Keratinocyte (primary cell): Measurements from ENCODE around the gene CACNA1E. TPM values are rescaled to one million over a fixed set of nuclear protein-coding genes. Genes with fewer than 3 reads are reported as not detected.

Source experiments
- DNase-seq: peaks from one replicate; pipeline ENCODE4 v3.0.0-alpha.2; 2011; ENCODE audit warnings: low read depth, missing footprints, low spot score
- FAIRE-seq: peaks from 2 replicates; lab custom pipeline; 2011; peaks lifted over from hg19 to GRCh38; lab: Jason Lieb, UNC
- H2AFZ ChIP-seq: 2 replicates; pipeline ENCODE4 v1.6.0; 2012; ENCODE audit warnings: low read length, control low read depth, inconsistent platforms; ENCODE audit not compliant: control insufficient read depth
- H3K27ac ChIP-seq: 2 replicates; pipeline ENCODE4 v1.5.1; 2011; ENCODE audit warnings: low read length; ENCODE audit not compliant: control insufficient read depth, insufficient read depth
- H3K27me3 ChIP-seq: 3 replicates; pipeline ENCODE4 v1.6.0; 2011; ENCODE audit warnings: low read length; ENCODE audit not compliant: control insufficient read depth, insufficient read depth; ENCODE audit errors: extremely low read depth
- H3K36me3 ChIP-seq, 2 experiments: 2 replicates in 1 of 2; 3 replicates in 1 of 2; pipeline ENCODE4 v1.5.1; 2011; ENCODE audit warnings: low read length in 2 of 2, mild to moderate bottlenecking in 1 of 2; ENCODE audit not compliant: control insufficient read depth in 2 of 2, insufficient read depth in 2 of 2; ENCODE audit errors: extremely low read depth in 1 of 2
- H3K4me1 ChIP-seq: 3 replicates; pipeline ENCODE4 v1.5.1; 2011; ENCODE audit warnings: low read length; ENCODE audit not compliant: control insufficient read depth, insufficient read depth; ENCODE audit errors: extremely low read depth
- H3K4me2 ChIP-seq: 3 replicates; pipeline ENCODE4 v1.6.0; 2011; ENCODE audit warnings: low read depth, low read length; ENCODE audit not compliant: control insufficient read depth, insufficient read depth; ENCODE audit errors: extremely low read depth
- H3K4me3 ChIP-seq, 3 experiments: fragments of 200-600 bp in 1 of 3; sonication (generic) in 1 of 3; 2 replicates in 2 of 3; 3 replicates in 1 of 3; pipeline ENCODE4 v1.5.1; 2011 to 2016; ENCODE audit warnings: low read length in 3 of 3, mild to moderate bottlenecking in 3 of 3, control low read depth in 2 of 3, inconsistent platforms in 1 of 3, low read depth in 1 of 3, mixed read lengths in 1 of 3, mixed run types in 1 of 3, moderate library complexity in 1 of 3; ENCODE audit not compliant: control insufficient read depth in 2 of 3, insufficient read depth in 2 of 3; ENCODE audit errors: extremely low read depth in 1 of 3
- H3K79me2 ChIP-seq: 2 replicates; pipeline ENCODE4 v1.6.0; 2012; ENCODE audit warnings: low read length; ENCODE audit not compliant: control insufficient read depth, insufficient read depth
- H3K9ac ChIP-seq: 3 replicates; pipeline ENCODE4 v1.6.0; 2011; ENCODE audit warnings: low read length; ENCODE audit not compliant: control insufficient read depth, insufficient read depth; ENCODE audit errors: extremely low read depth
- H3K9me1 ChIP-seq: 3 replicates; pipeline ENCODE4 v1.6.0; 2011; ENCODE audit warnings: low read length; ENCODE audit not compliant: control insufficient read depth, insufficient read depth; ENCODE audit errors: extremely low read depth
- H3K9me3 ChIP-seq: 2 replicates; pipeline ENCODE4 v1.5.1; 2012; ENCODE audit warnings: low read depth, low read length; ENCODE audit not compliant: control insufficient read depth
- H4K20me1 ChIP-seq: 3 replicates; pipeline ENCODE4 v1.6.0; 2011; ENCODE audit warnings: low read length; ENCODE audit not compliant: control insufficient read depth, insufficient read depth; ENCODE audit errors: extremely low read depth
- EZH2 ChIP-seq: IDR thresholded peaks from one replicate; pipeline ENCODE4 v1.6.1; 2012; ENCODE audit warnings: inconsistent platforms, mild to moderate bottlenecking, low read length, moderate library complexity
- dilution Hi-C: fragments of 300-500 bp; cut with MboI; formaldehyde crosslinking; loops from one replicate; pipeline ENCODE4 v1.7.0; 2020; ENCODE audit warnings: low sequenced_read_pairs; ENCODE audit not compliant: extremely low pct_ligation_motif_present
- polyA plus RNA-seq, 5 experiments: library from polyadenylated mRNA; depleted of rRNA in 3 of 5; stranded (reverse) in 3 of 5; stranded (forward) in 1 of 5; unstranded in 1 of 5; fragments of >200 nt; gene quantifications; 1 replicate in 1 of 5; 2 replicates in 3 of 5; 3 replicates in 1 of 5; pipeline versions ENCODE4 v1.2.1 to v1.2.3, GENCODE V29; 2011 to 2012; ENCODE audit warnings: missing spikeins in 2 of 5, low read depth in 1 of 5, low replicate concordance in 1 of 5
- TF ChIP-seq, protein P1 (sequence below), 3 experiments: IDR thresholded peaks in 1 of 3; conservative IDR thresholded peaks in 1 of 3; optimal IDR thresholded peaks in 1 of 3; 2 replicates in 2 of 3; 3 replicates in 1 of 3; pipeline versions ENCODE3 to v1.5.1; 2011; ENCODE audit warnings: low read length in 3 of 3, mild to moderate bottlenecking in 3 of 3, moderate library complexity in 2 of 3, control low read depth in 1 of 3, inconsistent platforms in 1 of 3; ENCODE audit not compliant: insufficient read depth in 2 of 3; ENCODE audit errors: extremely low read depth in 1 of 3

Gene CACNA1E
- polyA plus RNA-seq, 1 donor (not counting 4 experiments of a cell fraction or from before 2014, with no cell fraction given): not detected

DNA sequence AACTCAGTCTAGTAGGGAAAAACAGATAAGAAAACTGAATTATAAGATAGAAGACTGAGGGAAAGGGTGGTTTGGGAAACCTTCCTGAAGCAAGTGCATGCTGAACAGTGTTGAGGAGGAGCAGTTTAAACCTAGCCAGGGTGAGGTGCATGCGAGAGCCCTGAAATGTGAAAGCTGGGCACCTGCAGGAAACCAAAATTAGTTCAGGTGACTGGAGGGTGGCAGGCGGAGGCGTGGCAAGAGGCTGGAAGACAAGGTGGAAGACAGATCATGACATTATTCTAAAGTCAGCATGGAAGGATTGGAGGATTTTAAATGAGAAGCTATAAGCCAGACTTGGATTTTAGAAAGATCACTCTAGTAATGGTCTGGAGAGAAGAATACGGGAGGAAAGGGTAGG lies 75.1 kb downstream of the CACNA1E start:
- no peak overlapping the region for H3K27ac ChIP-seq
- no peaks in the 10 kb centered on the region for H3K4me1 ChIP-seq
- dilution Hi-C loops: no loop called here
- H3K9ac ChIP-seq: no peak overlapping the region
- H3K27me3 ChIP-seq: peaks cover 20% of the 10 kb centered on the region
- TF ChIP-seq, protein P1, sequence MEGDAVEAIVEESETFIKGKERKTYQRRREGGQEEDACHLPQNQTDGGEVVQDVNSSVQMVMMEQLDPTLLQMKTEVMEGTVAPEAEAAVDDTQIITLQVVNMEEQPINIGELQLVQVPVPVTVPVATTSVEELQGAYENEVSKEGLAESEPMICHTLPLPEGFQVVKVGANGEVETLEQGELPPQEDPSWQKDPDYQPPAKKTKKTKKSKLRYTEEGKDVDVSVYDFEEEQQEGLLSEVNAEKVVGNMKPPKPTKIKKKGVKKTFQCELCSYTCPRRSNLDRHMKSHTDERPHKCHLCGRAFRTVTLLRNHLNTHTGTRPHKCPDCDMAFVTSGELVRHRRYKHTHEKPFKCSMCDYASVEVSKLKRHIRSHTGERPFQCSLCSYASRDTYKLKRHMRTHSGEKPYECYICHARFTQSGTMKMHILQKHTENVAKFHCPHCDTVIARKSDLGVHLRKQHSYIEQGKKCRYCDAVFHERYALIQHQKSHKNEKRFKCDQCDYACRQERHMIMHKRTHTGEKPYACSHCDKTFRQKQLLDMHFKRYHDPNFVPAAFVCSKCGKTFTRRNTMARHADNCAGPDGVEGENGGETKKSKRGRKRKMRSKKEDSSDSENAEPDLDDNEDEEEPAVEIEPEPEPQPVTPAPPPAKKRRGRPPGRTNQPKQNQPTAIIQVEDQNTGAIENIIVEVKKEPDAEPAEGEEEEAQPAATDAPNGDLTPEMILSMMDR (optimal IDR thresholded peaks at IDR 0.05 in 1 of 3, IDR thresholded peaks at IDR 0.05 in 1 of 3, conservative IDR thresholded peaks at IDR 0.05 in 1 of 3; ENCODE audit: extremely low read depth in 1 of 3, insufficient read depth in 2 of 3, low read length in 3 of 3): no peak
- TF ChIP-seq EZH2: no peak
- no peaks in the 10 kb centered on the region for H4K20me1 ChIP-seq
- H3K79me2 ChIP-seq: no peaks in the 10 kb centered on the region
- H3K4me3 ChIP-seq: no peak overlapping the region
- DNase-seq (no peak), FAIRE-seq (no peak)
- no peaks in the 10 kb centered on the region for H3K9me3 ChIP-seq
- H3K36me3 ChIP-seq: no peaks in the 10 kb centered on the region
- H3K9me1 ChIP-seq: no peaks in the 10 kb centered on the region
- no peak overlapping the region for H3K4me2 ChIP-seq
- no peak overlapping the region for H2AFZ ChIP-seq

DNA sequence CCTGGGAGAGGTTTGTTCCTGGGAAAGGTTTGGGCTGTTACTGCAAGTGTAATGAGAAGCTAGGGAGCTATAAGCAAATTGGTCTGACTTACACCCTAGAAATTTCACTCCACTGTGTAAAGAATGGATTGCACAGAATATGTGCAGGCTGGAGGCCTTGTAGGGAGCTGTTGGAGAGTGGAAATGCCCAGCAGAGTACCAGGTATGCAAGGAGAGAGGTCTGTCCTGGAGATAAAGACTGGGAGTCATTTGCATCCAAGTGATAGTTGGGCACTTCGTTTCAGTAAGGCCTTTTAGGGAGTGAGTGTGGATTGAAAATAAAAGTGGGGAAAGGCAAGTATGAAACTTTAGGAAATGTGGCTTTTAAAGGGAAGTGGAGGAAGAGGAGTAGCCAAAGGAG lies 75.8 kb downstream of the CACNA1E start:
- H3K27ac ChIP-seq: no peak overlapping the region
- H3K4me3 ChIP-seq: no peak overlapping the region
- H3K9ac ChIP-seq: no peak overlapping the region
- TF ChIP-seq, protein P1 (optimal IDR thresholded peaks at IDR 0.05 in 1 of 3, IDR thresholded peaks at IDR 0.05 in 1 of 3, conservative IDR thresholded peaks at IDR 0.05 in 1 of 3; ENCODE audit: extremely low read depth in 1 of 3, insufficient read depth in 2 of 3, low read length in 3 of 3): no peak
- no peak for TF ChIP-seq EZH2
- H3K36me3 ChIP-seq: no peaks in the 10 kb centered on the region
- peaks cover 20% of the 10 kb centered on the region for H3K27me3 ChIP-seq
- no peaks in the 10 kb centered on the region for H4K20me1 ChIP-seq
- no peak for FAIRE-seq
- H2AFZ ChIP-seq: no peak overlapping the region
- no peak overlapping the region for H3K4me2 ChIP-seq
- H3K9me3 ChIP-seq: no peaks in the 10 kb centered on the region
- H3K4me1 ChIP-seq: no peaks in the 10 kb centered on the region
- no peaks in the 10 kb centered on the region for H3K9me1 ChIP-seq
- dilution Hi-C loops: no loop called here
- DNase-seq: no peak
- no peaks in the 10 kb centered on the region for H3K79me2 ChIP-seq
